Hepatocyte (in vitro differentiated cells): Measurements from ENCODE around the gene HMOX1.
A peak's percentile ranks its signal among the peaks of the same experiment; 100 is the strongest.

Experiments used
- CTCF ChIP-seq: fragments of 200-600 bp; sonication (generic); IDR thresholded peaks from 2 replicates; pipeline ENCODE4 v1.5.1; 2016; ENCODE audit warnings: antibody characterized with exemption, mild to moderate bottlenecking; ENCODE audit not compliant: poor library complexity
- EZH2 ChIP-seq: fragments of 200-600 bp; sonication (generic); IDR thresholded peaks from 2 replicates; pipeline ENCODE4 v1.6.1; 2016; ENCODE audit warnings: antibody characterized with exemption, mild to moderate bottlenecking, borderline replicate concordance

DNA sequence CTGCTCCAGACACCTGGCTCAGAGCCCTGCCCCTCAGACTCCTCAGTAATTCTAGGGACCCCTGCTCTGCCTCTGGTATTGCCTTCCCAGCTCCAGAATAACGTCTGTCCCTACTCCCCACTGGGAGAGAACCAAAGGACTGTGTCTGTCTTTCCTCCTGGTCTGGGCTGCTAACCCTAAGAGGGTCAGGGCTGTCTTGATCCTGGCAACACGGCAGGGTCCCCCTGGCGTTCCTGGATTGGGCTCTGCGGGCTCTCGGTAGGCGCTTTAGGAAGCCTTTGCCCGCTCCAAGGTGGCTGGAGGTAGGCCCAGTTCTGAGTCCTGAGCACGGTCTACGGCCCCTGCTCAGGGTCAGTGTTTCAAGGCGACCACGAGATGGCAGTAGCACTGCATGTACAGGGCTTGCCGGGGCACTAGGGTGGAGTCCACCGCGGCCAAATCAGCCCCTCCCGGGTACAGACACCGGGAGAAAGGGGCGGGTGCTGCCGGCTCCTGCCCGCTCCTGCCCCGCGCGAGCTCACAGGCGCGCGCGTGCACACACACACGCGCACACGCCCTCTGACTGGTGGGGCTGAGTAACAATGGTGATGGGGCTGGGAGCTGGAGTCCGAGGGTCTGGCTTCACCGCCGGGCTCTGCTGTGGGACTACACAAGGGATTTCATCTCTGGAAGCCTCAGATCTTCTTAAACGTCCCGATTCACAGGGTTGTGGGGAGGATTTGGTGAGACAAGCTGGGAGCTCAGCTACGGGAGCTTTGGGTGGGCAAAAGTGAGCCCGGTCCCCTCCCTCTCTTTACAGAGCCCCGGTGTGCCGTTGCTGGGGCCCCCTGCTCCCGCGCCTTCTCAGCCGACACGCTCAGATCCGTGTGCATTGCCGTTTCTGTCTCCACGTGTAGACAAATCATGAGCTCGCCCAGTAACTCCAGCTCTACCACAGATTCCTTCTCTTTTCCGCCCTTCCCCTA is 30.1 kb upstream of the HMOX1 start:
- TF ChIP-seq CTCF (peak; percentile 98), EZH2 (no peak)
